Spinal cord (tissue), 10 donors: ENCODE data around the gene MYO1D. TPM values are rescaled to one million over a fixed set of nuclear protein-coding genes. Genes with fewer than 3 reads are reported as not detected.
A peak's percentile ranks its signal among the peaks of the same experiment; 100 is the strongest.

Source experiments
- DNase-seq, 6 donors: peaks; one replicate each; pipeline versions ENCODE4 v3.0.0 to v3.0.0-alpha.2; 2013 to 2015; ENCODE audit warnings: low spot score in 6 of 6, low read depth in 4 of 6
- H3K27ac ChIP-seq: one replicate; pipeline ENCODE4 v1.5.1; 2013; ENCODE audit warnings: low read depth, low read length, control low read depth
- H3K27me3 ChIP-seq: one replicate; pipeline ENCODE4 v1.6.1; 2013; ENCODE audit warnings: low read length; ENCODE audit not compliant: control insufficient read depth, insufficient read depth
- H3K36me3 ChIP-seq: one replicate; pipeline ENCODE4 v1.6.1; 2013; ENCODE audit warnings: low read length; ENCODE audit not compliant: control insufficient read depth, insufficient read depth
- H3K4me1 ChIP-seq: one replicate; pipeline ENCODE4 v1.6.1; 2013; ENCODE audit warnings: low read length; ENCODE audit not compliant: control insufficient read depth, insufficient read depth
- H3K4me3 ChIP-seq: one replicate; pipeline ENCODE4 v1.5.1; 2013; ENCODE audit warnings: low read depth, low read length, control low read depth
- H3K9me3 ChIP-seq: one replicate; pipeline ENCODE4 v1.6.1; 2013; ENCODE audit warnings: low read length; ENCODE audit not compliant: control insufficient read depth, insufficient read depth
- WGBS: methylation state at CpG from one replicate; pipeline ENCODE4 v1.1.5; 2013; ENCODE audit warnings: missing lambda C conversion rate; ENCODE audit not compliant: insufficient coverage; 5-methylcytosine and 5-hydroxymethylcytosine counted together
- polyA plus RNA-seq, 2 donors: library from polyadenylated mRNA; unstranded; fragments of 120-200 nt; gene quantifications; one replicate each; pipeline ENCODE4 v1.2.1, GENCODE V29; 2013; ENCODE audit not compliant: insufficient read length in 2 of 2
- total RNA-seq, 2 donors: library from RNA; depleted of rRNA in 1 of 2; stranded (reverse); fragments of 120-200 nt in 1 of 2; fragments of >200 nt in 1 of 2; gene quantifications; one replicate each; pipeline versions ENCODE4 v1.2.3 to v1.2.4, GENCODE V29; 2013 to 2014
- donor health status: healthy.

MYO1D gene
- total and polyA plus RNA-seq, 4 donors: 5.0 to 29.1 (median 9.2) TPM

DNA sequence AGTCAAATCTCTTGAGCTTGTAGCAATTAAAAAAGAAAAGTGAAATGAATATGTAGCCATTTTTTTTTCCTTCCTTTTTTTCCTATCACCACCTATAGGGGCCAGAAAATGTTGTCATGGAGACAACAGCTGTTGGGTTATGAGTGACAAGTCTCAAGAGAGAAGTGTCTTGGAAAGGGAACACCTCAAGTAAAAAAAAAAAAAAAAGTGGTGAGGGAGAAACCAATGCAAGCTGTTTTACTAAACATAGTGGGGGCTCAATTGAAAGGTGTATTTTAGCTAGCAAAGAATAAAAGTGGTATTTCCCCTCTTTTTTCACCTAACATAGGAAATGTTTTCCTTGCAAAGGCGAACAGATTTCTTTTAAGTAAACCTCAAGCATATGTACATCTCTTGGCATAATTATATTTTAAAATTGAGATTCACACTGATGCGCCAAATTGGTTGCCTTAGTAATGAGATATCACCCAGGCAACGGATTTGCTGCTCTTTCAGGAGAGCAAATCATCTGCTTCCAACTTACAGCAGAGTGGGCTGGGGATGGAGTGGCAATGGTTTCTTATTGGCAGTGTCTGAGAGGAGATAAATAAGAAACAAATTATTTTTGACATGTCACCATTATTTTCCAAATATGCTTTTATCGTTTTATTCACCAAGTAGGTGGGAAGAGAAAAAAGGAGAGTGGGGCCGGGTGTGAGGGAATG, 183.6 kb downstream of the MYO1D start:
- H3K27me3 ChIP-seq: no peaks in the 10 kb centered on the region
- no peaks in the 10 kb centered on the region for H3K4me1 ChIP-seq
- H3K9me3 ChIP-seq: no peaks in the 10 kb centered on the region
- H3K27ac ChIP-seq: no peak overlapping the region
- DNase-seq: peak in 5 of 6 donors; percentile 12 to 95 (median 44)
- no CpG with 5 or more reads among the region's 5 CpGs for WGBS
- H3K36me3 ChIP-seq: no peaks in the 10 kb centered on the region
- H3K4me3 ChIP-seq: no peak overlapping the region

DNA sequence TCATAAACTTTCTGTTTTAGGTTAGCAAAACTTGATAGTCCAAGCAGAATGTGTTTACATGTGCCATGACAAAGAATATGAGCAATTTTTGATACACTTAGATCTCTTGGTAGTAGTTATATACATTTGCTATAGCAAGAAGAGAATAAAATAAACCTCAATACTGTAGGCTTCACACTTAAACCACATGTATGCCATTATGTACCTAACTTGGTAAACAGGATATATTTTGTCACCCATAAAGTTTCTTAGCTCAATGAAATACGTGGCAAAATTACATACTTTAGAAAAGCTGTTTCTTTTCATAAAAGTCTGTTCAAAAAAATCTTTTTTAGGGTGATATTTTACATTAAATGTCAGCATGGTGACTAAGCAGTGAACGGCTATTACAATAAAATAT, 184.7 kb downstream of the MYO1D start:
- DNase-seq: peak in 1 of 6 donors; percentile 17
- H3K27me3 ChIP-seq: no peaks in the 10 kb centered on the region
- H3K4me3 ChIP-seq: no peak overlapping the region
- no peaks in the 10 kb centered on the region for H3K9me3 ChIP-seq
- no CpG with 5 or more reads among the region's 2 CpGs for WGBS
- H3K4me1 ChIP-seq: no peaks in the 10 kb centered on the region
- H3K27ac ChIP-seq: no peak overlapping the region
- H3K36me3 ChIP-seq: no peaks in the 10 kb centered on the region

DNA sequence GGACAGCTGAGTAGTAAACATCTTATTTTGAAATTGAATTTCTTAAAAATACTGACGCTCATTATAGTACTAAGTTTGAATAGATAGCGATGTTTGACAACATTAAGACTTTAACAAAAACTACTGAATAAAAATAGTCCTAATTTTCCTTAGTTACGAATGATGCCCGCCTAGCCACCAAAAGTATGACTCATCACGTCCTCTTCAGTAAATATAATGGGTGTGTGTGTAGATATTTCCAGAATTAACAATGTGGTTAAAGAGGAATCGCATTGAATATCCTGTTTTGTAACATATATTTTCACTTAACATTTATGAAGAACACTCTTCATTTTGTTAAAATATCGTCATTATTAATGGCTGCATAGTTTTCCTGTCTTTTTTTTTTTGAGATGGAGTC, 187.6 kb downstream of the MYO1D start:
- Histone ChIP-seq H3K9me3 (no peaks in the 10 kb centered on the region), H3K27me3 (no peaks in the 10 kb centered on the region), H3K4me1 (no peaks in the 10 kb centered on the region), H3K36me3 (no peaks in the 10 kb centered on the region), H3K27ac (no peak overlapping the region), H3K4me3 (no peak overlapping the region)
- no CpG with 5 or more reads among the region's 7 CpGs for WGBS
- no peak for DNase-seq

DNA sequence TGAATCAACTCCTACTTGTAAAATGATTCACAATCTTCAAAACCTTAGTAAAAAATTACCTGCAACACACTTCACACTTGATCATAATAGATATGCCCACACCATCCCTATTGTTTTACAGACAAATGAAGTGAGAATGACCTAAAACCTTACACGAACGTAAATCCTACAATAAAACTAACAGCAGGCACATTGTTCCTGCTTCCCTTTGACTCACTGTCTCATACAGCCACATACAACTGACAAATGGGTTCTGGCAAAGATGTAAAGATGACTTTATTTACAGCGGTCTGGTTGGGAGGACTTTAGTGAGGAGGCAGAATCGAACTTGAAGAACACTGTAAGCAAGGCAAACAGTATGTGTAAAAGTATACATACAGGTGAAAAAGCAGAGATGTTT, 188.7 kb downstream of the MYO1D start:
- no peak overlapping the region for H3K27ac ChIP-seq
- H3K36me3 ChIP-seq: no peaks in the 10 kb centered on the region
- no peak overlapping the region for H3K4me3 ChIP-seq
- H3K9me3 ChIP-seq: no peaks in the 10 kb centered on the region
- 22% methylated on average over 4 of the region's 4 CpGs for WGBS
- H3K27me3 ChIP-seq: no peaks in the 10 kb centered on the region
- peak in 1 of 6 donors; percentile 24 for DNase-seq
- H3K4me1 ChIP-seq: no peaks in the 10 kb centered on the region

DNA sequence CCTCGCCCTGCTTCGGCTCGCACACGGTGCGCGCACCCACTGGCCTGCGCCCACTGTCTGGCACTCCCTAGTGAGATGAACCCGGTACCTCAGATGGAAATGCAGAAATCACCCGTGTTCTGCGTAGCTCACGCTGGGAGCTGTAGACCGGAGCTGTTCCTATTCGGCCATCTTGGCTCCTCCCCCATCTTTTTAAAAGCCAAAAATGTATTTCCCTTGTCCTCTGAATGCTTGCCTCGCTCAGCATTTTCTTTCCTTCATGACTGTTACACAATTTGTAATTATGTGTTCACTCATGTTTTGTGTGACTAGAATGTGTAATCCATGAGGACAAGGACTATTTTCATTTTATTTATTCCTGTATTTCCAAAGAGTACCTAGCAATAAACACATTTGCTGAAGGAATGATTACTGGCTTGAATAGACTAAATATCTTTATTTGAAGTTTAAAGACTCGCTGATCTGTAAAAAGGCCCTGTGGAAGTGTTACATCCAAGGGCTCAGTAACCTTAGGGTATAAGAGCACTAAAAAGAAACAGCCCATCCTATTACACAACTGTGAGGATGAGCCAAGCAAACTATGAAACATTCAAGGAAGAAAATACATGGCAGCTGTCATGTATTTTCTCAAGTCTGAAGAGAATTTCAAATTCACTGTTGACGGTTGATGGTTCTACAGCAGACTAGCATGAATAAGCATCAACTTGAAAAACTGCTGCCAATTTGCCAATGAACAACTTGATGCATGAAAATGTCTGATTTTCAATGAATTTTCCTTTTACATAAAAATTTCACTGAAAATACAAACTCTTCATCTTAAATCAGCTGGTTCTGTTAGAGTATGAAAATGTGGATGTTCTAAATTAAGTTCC, 192.6 kb downstream of the MYO1D start:
- peak in 2 of 6 donors; percentile 9 to 80 for DNase-seq
- Histone ChIP-seq H3K4me1 (no peaks in the 10 kb centered on the region), H3K4me3 (no peak overlapping the region), H3K27me3 (no peaks in the 10 kb centered on the region), H3K36me3 (no peaks in the 10 kb centered on the region), H3K27ac (no peak overlapping the region), H3K9me3 (no peaks in the 10 kb centered on the region)
- 94% methylated on average over 7 of the region's 16 CpGs for WGBS

DNA sequence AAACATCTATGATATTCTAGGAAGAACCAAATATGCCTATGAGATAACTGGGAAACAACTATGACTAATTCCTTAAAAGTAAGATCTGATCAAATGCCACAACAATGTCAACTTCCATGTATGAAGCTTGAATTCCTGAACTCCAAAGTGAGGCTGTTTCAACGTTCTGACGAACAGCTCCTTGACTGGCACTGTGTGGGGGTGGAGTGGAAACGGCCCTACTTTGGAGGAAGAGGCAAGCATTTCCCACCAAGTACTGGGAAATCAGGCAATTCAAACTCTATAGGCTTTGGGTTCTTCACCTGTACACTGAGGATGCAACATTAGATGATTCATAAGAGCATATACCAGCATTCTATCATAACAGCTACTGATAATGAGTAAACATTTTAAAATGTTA, 203.0 kb downstream of the MYO1D start:
- no peaks in the 10 kb centered on the region for H3K4me1 ChIP-seq
- no CpG with 5 or more reads among the region's 3 CpGs for WGBS
- no peak overlapping the region for H3K27ac ChIP-seq
- H3K36me3 ChIP-seq: no peaks in the 10 kb centered on the region
- no peaks in the 10 kb centered on the region for H3K27me3 ChIP-seq
- DNase-seq: no peak
- no peaks in the 10 kb centered on the region for H3K9me3 ChIP-seq
- no peak overlapping the region for H3K4me3 ChIP-seq

DNA sequence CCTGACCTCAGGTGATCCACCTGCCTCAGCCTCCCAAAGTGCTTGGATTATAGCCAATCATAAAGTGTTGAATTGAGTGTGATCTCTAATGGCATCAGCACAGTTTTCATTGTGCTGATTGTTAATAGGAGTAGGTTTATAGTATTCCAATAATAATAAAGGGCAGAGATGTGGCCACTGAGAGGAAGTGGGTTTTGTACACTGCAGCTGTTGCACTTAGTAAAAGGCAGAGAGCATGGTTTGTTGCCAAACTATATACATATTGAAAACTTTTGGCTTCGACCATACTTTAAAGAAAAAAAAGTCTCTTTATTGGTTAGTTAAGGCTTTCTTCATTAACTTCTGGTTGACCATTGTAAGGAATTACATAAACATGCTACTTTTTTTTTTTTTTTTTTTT, 204.2 kb downstream of the MYO1D start:
- Histone ChIP-seq H3K27me3 (no peaks in the 10 kb centered on the region), H3K36me3 (no peaks in the 10 kb centered on the region), H3K27ac (no peak overlapping the region), H3K9me3 (no peaks in the 10 kb centered on the region), H3K4me1 (no peaks in the 10 kb centered on the region), H3K4me3 (no peak overlapping the region)
- no CpG with 5 or more reads among the region's 1 CpG for WGBS
- no peak for DNase-seq

DNA sequence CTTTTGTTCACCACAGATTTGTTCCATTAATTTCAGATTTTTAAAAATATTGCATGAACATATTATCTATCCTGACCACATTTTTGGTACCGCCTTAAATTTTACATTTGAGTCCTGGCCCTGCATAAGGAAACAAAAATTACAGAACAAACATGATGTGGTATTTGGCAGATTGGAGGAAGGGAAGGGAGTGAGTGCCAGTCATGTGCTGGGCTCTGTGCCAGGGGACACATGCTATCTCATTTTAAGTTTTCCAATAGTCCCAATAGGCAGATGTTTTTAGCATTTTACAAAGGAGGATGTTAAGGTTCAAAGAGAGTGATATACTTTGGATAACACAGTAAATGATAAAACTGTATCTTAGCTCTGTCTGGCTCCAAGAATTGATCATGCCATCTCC, 205.0 kb downstream of the MYO1D start:
- Histone ChIP-seq H3K36me3 (no peaks in the 10 kb centered on the region), H3K27ac (no peak overlapping the region), H3K9me3 (no peaks in the 10 kb centered on the region), H3K4me3 (no peak overlapping the region), H3K27me3 (no peaks in the 10 kb centered on the region), H3K4me1 (no peaks in the 10 kb centered on the region)
- no CpG with 5 or more reads among the region's 1 CpG for WGBS
- DNase-seq: peak in 2 of 6 donors; percentile 36 to 79

DNA sequence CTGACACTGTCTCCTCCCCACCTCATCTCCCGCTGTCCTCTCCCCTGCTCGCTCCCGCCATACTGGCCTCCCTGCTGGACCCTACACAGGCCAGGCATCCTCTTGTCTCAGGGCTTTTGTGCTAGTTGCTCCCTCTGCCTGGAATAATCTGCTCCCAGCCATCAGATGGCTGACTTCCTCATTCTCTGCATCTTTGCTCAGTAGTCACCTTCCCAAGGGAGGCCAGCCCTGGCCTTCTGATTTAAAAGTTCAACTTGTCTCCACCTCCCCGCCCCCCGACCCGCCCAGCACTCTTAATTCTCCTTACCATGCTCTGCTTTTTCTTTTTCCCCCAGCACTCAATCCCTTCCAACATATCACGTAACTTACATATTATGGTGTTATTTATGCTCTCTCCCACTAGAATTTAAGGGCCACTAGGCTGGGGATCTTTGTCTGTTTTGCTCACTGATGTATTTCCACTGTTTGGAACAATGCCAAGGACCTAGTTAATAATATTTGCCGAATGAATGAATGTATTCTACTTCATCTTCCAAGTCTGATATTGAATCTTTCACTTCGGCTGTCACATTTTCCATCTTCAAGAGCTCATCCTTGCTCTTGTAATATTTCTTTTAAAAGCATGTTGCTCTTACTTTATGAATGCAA, 211.9 kb downstream of the MYO1D start:
- Histone ChIP-seq H3K27ac (no peak overlapping the region), H3K9me3 (no peaks in the 10 kb centered on the region), H3K27me3 (no peaks in the 10 kb centered on the region), H3K4me3 (no peak overlapping the region), H3K36me3 (no peaks in the 10 kb centered on the region), H3K4me1 (no peaks in the 10 kb centered on the region)
- DNase-seq: no peak
- 94% methylated on average over 4 of the region's 9 CpGs for WGBS
